NCI-H2171 treated with DMSO at 0.1 percent for 48 hours (cell line): Measurements from ENCODE around the gene AMZ1.
A peak's percentile ranks its signal among the peaks of the same experiment; 100 is the strongest.
"Not testable (repeated sequence)": the region's sequence is repeated elsewhere in the genome, so short reads cannot be mapped to it uniquely, and the experiment has no call there.

ENCODE experiments used
- DNase-seq: peaks from one replicate; lab custom pipeline; 2025; lab: John Stamatoyannopoulos, UW

The AMZ1 gene

DNA sequence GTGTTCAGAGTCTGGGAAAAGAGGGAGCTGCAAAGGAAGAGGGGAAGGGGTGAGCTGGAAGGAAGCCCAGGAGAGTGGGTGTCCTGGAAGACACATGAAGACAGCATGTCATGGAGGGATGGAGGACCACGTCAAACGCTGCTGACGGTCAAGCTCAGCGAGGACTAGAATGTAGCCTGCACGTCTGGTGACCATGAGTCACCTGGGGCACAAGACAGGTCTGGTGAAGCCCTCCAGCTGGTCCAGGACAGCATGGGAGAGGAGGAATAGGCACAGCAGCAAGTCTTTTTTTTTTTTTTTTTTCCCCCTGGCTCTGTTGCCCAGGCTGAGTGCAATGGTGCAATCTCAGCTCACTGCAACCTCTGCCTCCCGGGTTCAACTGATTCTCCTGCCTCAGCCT is 19.6 kb upstream of the AMZ1 start:
- DNase-seq, result no peak

DNA sequence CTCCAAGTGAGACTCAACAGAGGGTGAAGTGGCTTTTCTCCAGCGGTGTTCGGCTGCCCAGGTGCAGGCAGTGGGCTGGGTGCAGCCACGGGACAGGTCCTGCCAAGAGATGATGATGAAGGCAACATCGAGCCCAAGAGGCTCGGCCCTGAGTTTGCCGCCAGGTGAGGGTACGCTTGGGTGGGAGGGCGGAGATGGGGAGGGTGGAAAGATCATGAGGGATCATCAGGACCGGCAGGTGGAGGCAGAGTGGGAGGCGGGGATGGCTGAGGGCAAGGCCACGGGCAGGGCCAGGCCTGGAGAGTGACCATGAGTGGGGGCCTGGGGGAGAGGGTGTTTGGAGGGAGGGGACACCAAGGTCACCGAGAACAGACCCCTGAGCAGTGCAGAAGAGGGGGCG is 17.8 kb upstream of the AMZ1 start:
- no peak for DNase-seq

DNA sequence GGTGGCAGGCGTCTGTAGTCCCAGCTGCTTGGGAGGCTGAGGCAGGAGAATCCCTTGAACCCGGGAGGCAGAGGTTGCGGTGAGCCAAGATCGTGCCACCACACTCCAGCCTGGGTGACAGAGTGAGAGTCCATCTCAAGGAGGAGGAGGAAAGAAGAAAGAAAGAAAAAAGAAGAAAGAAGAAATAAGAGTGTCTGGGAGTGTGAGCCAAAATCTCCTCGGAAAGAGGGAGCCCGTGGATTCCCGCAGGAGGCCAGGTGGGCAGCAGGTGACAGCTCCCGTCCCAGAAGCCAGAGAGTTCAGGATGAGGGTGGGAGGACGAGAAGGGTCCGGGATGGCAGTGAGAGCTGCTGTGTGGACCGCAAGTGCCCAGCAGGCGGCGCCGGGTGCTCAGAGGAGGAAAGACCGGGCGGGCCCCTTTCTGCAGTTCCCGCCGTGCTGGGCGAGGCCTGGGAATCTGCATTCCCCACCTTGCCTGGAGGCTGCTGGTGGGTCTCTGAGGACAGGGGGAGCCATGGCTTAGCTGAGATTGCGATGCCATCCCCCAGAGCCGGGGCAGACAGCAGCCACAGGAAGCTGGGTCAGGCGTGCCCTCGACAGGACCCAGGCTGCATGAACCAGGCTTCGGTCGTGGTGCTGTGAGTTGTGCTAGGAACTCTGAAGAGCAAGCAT is 17.1 kb upstream of the AMZ1 start:
- peak; percentile 65 for DNase-seq

DNA sequence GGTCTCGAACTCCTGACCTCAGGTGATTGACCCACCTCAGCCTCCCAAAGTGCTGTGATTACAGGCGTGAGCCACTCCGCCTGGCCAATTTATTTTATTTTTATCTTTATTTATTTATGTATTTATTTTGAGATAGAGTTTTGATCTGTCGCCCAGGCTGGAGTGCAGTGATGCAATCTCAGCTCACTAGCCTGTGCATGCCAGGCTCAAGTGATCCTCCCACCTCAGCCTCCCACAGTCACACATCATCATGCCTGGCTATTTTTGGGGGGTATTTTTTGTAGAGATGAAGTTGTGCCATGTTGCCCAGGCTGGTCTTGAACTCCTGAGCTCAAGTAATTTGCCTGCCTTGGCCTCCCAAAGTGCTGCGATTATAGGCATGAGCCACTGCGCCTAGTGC is 14.8 kb upstream of the AMZ1 start:
- not testable (repeated sequence) for DNase-seq

DNA sequence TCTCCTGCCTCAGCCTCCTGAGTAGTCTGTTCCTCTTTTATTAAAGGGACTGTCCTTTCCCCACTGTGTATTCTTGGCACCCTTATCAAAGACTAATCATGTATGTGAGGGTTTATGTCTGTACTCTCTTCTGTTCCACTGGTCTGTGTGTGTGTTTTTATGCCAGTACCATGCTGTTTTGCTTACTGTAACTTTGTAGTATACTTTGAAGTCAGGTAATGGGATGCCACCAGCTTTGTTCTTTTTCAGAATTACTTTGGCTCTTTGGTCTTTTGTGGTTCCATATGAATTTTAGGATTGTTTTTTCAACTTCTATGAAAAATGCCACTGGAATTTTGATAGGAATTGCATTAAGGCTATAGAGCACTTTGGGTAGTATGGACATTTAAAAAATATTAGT is 14.1 kb upstream of the AMZ1 start:
- no peak for DNase-seq

DNA sequence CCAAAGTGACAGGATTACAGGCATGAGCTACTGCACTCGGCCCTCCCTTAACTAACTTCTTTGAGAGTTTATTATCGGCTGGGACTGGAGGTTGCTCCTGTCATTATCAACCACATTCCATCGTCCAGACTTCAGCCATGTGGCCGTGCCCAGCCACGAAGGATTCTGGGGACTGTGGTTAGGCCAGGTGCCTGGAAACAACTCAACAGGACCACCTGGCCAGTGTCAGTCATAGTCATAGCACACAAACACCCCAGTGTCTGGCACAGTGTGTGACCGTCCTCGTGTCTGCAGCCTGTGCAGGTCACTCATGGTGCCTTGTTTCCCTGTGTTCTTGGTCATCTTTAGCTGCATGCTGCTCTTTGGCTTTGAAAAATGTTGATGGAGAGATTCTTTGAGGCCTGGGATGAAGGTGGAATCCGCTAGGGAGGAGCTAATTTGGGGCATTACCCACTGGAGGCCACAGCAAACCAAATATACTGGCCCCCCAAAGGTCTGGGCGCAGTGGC is 12.7 kb upstream of the AMZ1 start:
- DNase-seq, result no peak

GRCh38 chr7:2676576-2676975 is 11.4 kb upstream of the AMZ1 start:
- not testable (repeated sequence) for DNase-seq

- DNase-seq, result not testable (repeated sequence)
These were observed 9.5 kb upstream of the AMZ1 start for GRCh38 chr7:2678454-2678853.

- DNase-seq, result not testable (repeated sequence)
These were observed 8.6 kb upstream of the AMZ1 start for GRCh38 chr7:2679135-2680127.

- no peak for DNase-seq
These were observed 7.7 kb upstream of the AMZ1 start for GRCh38 chr7:2680256-2680655.

DNA sequence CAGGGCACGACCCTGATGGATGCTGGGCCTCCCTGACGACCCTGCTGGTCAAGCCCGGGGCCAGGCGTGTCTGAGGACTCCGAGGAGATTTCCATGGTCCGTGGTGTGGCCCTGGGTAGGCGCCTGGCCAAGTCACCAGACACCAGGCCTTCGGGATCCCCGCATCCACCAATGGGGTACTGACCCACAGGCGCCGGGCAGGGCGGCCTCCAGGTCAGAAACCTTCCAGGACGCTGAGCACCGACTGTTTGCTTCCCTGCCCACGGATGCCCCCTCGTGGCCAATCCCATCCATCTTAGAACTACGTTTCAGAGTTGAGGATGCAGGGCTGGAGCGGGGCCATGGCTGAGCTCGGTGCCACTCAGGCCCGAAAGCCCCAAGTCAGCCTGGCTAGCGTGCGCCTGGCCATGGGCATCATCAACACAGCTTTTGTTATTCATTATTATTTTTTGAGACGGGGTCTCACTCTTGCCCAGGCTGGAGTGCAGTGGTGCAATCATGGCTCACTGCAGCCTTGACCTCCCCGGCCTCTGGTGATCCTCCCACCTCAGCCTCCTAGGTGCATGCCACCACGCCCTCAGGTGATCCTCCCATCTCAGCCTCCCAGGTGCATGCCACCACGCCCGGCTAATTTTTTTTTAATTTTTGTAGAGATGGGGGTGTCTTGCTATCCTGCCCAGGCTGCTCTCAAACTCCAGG is 7.1 kb upstream of the AMZ1 start:
- no peak for DNase-seq

- DNase-seq, result no peak
These were observed 5.8 kb upstream of the AMZ1 start for GRCh38 chr7:2681929-2682799.

GRCh38 chr7:2684501-2684900 is 3.5 kb upstream of the AMZ1 start:
- no peak for DNase-seq

DNA sequence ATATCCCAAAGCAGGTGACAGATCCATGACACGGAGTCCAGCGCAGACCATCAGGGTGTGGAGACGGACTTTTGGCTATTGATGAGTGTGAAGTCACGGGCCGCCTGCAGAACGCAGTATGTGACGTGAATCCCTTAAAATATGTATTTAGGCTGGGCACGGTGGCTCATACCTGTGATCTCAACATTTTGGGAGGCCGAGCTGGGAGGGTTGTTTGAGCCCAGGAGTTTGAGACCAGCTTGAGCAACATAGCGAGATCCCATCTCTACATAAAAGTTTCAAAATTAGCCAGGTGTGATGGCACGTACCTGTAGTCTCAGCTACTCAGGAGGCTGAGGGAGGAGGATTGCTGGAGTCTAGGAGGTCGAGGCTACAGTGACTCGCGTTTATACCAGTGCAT is 1.9 kb upstream of the AMZ1 start:
- DNase-seq, result no peak

DNA sequence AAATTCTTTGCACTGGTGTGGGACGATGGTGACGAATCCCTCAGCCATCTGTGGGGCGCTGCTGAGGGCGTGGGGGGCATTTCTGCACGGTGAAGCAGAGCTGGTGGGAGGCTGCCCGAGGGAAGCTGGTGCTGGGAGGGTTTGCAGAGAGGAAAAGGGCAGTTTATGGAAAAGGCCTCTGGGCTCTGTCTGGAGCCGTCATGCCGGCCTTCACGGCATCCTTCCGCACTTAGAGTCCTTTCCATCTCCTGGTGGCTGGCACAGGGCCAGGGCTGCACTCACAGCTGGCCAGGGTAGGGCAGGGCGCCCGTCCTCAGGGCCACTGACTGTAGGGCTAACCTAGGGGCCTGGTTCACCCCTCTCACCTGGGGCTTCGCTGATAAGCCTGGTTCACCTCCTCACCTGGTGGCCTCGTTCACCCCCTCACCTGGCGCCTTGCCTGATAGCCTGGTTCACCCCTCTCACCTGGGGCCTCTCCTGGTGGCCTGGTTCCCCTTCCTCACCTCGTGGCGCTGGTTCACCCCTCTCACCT is 598 bp upstream of the AMZ1 start:
- no peak for DNase-seq

- no peak for DNase-seq
These were observed 674 bp downstream of the AMZ1 start for GRCh38 chr7:2688409-2689342.

DNA sequence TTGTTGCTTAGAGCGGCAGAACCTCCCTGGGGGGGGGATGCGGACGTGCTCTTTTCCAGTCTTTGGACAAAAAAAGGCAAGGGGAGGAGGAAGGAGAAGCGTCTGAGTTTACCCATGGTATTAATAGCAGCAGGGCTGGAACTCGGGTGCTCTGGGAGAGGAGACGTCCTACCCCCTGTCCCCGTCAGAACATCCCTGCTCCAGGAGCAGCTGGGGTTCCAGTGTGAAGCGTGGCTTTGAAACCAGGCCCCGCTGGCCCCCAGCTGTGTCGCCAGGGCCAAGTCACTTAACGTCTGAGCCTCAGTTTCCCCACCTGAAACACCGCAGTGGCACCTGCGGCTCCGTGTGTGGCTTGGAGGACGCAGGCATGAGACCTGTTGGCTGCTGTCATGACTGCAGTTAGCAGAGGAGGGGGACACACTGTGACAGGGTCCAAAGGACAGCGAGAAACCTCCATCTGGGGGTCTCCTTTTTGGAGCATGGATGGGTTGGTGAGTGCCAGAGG is 1.4 kb downstream of the AMZ1 start:
- no peak for DNase-seq

DNA sequence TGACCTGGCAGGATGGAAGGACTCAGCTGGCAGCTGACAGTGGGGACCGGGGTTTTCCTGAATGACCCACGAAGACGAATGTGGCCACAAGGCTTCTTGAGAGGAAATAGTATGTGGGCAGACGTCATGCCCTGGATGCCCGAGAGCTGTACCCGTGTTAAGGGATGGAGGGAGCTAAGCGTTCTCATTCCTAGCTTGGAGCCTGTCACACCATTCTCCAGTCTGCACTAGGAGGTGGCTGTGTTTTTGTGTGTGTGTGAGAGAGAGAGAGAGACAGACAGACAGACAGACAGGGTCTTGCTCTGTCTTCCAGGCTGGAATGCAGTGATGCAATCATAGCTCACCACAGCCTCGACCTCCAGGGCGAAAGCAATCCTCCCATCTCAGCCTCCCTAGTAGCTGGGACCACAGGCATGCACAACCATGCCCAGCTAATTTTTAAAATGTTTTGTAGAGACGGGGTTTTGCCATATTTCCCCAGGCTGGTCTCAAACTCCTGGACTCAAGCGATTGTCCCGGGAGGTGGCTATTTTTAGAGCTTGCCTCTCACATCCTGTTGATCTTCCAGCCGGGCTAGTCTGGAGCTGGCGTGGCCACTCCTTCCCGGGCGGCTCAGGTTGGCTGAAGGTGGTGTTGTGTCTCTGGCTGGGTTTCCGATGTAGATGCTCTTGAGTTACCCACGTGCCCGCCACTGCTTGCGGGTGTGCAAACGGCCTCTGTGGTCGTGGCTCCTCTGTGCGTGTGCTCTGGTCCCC is 2.1 kb downstream of the AMZ1 start:
- no peak for DNase-seq
